ENCODE results near the gene UST.
"Not testable (repeated sequence)": the region's sequence is repeated elsewhere in the genome, so short reads cannot be mapped to it uniquely, and the experiment has no call there.

UST gene

DNA sequence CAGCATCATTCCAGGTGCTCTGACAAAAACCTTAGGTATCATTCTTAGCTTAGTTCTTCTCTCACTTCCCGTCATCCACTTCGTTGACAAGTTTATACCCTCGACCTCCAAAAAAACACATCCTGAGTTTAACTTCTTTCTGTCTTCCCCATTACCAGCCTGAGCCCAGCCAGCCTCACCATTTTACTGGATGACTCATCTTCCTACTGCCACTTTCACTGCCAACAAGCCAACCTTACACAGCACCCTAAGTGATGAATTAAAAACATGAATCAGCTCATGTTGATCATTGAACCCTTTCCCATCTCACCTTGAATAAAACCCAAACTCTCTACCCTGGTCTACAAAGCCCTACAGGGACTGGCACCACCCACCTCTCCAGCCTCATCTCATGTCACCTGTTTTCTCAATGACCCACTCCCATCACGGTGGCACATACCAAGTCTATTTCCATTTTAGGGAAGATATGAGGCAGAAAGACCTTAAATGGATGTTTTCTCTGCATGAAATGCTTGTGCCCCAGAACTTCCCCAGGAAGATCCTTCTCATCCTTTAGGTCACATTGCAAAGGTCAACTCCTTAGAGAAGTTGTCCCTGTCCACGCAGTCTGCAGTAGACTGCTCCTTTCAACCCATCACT, 9.9 kb upstream of the UST start:
- no peak for DNase-seq

DNA sequence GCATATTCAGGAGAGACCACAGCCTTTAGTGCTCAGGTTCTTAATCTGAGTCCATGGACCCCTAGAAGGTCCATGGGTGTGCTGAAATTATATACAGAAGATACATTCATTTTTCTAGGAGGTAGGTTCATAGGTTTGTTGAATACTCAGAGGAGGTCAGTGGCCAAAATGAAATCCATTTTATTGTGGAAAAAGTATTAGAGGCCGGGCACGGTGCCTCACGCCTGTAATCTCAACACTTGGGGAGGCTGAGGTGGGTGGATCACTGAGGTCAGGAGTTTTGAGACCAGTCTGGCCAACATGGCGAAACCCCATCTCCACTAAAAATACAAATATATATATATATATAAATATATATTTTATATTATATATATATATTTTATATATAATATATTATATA, 9.0 kb upstream of the UST start:
- DNase-seq: no peak

DNA sequence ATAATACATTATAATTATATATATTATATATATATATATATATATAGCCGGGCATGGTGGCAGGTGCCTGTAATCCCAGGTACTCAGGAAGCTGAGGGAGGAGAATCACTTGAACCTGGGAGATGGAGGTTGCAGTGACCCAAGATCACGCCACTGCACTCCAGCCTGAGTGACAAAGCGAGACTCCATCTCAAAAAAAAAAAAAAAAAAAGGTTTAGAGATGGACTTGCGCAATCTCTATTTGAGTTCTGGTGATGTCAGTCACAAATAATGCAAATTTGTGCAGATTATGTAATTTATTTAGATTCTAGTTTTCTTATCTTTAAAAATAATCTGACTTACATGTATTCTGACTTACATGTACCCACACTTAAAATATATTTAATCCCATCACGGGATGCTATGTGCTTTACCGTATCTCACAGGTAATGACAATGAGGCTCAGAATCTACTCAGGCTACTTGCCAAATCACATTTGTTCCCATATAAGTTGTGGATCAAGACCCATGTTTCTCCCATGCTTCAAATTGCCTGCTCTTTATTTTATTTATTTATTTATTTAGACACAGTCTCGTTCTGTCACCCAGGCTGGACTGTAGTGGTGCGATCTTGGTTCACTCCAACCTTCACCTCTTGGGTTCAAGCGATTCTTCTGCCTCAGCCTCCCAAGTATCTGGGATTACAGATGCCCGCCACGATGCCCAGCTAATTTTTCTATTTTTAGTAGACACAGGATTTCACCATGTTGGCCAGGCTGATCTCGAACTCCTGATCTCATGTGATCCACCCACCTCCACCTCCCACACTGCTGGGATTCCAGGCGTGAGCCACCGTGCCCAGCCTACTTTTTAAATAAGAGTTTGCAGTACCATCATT, 7.6 kb upstream of the UST start:
- no peak for DNase-seq

DNA sequence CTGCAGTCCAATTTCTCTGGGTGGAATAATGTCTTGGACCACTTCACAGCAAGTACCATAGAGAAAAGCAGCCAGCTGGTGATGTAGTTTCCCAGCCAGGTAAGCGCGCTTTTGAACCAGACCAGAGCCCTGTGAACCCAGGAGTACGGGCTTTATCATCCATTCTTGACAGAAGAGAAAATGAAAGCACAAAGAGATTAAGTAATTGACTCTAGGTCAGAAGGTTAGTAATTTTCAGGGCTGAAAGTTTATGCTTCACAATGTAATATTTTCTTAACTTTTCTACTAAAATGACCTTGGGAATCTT, 7.1 kb upstream of the UST start:
- no peak for DNase-seq

DNA sequence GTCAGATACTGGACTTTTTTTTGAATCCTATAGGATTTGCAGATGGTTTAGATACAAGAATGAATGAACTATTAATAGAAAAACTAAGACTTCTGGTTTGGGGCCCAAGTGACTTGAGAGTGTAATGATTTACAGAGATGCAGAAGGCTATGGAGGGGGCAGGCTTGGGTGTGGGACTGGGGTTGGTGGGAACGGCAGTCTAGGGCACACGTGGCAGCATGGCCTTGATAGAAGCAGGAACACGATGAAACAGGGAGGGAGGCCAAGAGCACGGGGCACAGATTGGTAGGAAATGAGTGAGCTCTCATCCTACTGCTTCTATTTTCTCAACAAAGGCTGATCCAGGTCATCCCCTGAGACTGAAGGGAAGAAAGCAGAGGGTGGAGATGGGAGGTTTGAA, 3.4 kb upstream of the UST start:
- DNase-seq: no peak

DNA sequence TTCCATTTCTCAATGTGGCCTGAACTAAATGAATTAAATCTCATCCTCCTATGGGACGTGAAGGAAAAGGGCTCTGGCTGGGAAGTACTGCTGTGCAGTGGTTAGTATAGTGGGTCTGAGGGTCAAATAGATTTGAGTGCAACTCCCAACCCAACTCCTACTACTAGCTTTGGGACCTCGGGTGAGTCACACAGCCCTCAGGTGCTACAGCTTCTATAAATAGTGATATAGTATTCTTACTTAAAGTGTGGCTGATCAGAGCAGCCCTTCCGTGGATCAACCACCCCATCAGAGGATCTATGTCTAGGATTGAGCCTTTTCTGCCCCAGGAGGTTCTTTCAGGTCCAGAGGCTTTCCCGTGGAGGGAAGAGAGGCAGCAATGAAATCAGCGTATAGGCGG, 904 bp upstream of the UST start:
- no peak for DNase-seq

DNA sequence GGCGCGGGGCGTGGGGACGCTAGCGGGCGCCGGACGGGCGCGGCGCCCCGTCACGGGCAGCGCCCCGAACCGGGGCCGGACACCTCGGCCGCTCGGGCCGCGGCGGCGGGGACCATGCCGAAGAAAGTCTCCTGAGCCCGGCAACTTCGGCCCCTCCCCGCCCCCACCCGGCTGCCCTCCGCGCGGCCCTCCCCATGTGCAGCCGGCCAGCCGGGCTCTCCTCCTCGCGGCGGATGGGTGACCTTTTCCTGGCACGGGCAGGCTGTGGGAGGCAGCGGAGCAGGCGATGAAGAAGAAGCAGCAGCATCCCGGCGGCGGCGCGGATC, 278 bp downstream of the UST start:
- DNase-seq: no peak

DNA sequence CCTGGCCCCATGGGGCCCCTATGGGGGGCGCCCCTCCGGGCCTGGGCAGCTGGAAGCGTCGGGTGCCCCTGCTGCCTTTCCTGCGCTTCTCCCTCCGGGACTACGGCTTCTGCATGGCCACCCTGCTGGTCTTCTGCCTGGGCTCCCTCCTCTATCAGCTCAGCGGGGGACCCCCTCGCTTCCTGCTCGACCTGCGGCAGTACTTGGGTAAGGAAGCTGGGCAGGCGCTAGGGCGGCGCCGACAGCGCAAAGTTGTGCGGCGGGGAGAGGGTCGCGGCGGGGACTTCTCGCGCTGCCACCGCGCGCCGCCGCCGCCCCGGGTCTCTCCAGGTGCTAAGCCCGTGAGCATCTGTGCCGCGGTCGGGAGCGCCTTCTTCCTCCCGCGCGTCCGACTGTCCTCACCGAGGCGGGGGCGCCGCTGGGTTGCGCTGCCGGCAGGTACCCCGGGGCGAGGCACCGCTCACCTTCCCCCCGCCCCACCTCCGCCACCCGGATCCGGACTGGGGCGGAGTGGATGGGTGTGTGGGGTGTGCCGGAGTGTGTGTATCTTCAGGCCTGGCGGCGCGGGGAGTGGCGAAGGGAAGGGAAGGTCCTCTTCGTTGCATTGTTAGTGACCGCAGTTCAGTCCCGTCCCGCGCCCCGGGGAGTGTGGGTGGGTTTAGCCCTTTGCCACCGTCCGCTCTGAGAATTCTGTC, 788 bp downstream of the UST start:
- peak; percentile 70 for DNase-seq

DNA sequence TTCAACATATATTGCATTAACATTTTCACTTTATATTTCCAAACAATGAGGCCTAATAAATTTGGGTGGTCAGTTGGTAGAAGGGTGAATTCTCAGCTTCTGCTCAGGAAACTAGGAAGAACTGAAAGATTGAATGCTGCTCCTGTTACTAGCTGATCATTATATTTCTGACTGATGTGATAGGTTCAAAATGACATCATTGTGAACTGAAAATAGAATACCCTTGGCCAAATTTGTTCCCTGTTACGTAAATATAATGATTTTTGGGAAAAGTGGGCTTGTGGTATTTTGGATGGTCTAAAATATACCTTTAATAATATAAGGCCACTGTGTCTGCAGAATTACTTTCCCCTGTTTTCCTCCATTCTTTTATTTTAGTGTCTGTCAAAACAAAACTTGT, 2.8 kb downstream of the UST start:
- no peak for DNase-seq

DNA sequence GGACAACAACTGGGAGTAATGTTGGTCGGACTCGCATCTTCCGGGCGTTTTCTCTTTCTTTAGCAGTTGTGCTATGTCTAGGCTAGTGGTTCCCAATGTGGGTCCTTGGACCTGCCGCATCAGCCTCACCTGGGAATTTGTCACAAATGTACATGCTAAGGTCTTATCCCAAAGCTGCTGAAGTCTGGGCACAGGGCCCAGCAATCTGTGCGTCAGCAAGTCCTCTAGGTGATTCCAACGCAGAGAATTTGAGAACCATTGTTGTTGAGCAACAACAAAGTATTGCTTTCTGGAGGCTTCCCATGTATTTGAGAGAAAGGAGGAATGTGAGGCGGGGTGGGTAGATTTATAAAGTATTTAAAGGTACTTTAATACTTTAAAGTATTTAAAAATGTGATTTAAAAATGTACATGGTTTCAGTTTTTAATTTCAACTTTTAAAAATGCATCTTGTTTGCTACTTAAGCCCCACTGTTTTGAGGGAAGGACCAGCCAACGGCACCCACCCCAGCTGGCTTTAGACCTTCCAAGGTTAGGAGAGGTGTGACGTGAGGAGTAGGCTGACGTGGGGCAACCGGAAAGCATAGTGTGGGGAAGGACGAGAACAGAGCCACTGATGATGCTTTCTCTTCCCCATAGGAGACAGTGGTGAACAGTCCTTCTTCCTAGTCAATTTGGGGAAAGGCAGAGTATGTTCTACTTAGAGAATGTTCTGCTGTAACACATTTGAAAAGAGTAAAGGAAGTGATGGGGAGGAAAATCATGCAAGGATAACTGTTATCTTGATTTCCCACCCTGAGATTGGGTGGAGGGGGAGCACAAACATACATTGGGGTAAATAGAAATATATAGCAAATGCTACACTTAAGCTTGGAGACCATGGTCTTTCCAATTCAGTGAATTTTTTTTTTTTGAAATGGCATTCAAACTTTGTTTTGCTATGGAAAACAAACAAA, 4.3 kb downstream of the UST start:
- DNase-seq: no peak

DNA sequence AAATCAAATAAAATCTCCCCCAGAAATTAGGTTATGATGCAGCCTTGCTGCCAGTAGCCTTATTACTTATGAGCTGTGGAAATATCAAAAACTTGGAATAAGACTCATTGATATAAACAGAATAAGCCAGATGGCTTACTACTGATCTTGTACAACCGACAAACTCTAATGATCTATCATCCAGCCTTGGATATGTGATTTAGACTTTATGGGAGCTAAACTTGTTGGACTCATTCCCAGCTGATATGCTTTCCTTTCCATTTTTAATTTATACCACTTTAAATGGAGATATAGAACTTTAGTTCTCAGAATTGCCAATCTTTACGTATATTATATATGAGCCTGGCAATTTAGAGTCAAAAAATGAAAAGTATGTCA, 5.0 kb downstream of the UST start:
- DNase-seq: no peak

DNA sequence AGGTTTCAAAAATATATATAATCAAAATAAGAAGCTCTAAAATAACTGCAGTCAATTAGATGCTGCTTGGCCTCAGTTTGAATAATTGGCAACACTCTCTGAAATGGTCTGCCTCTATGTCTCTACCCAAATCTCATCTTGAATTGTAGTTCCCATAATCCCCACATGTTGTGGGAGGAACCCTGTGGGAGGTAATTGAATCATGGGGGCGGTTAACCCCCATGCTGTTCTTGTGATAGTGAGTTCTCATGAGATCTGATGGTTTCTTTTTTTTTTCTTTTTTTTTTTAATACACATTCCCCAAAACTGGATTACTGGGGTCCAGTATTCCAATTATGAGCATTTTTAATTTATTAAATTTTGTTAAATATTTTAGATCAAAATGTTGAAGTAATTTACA, 8.5 kb downstream of the UST start:
- not testable (repeated sequence) for DNase-seq

DNA sequence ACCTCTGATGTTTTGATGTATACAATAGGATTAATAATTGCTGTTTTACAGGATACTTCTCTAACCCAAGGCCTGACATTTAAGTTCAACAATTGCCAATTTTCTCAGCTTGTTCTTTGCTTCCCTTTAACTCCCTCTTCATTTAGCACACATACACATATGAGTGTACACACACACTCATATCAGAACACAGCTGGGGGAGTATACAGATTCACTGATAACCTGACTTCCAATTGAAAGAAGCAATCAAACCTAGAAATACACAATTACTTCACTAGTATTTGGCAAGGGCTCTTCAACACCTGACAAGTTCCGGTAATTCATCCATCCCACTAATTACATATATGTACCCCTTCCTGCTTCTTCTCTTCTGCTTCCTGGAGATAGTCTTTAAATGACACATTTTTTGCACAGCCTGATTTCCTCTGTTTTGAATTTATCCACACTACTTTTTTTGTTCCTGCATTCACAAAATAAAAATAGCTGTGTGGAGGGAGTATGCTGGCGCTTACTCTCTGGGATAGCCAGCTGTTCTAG, 11.2 kb downstream of the UST start:
- DNase-seq: no peak

DNA sequence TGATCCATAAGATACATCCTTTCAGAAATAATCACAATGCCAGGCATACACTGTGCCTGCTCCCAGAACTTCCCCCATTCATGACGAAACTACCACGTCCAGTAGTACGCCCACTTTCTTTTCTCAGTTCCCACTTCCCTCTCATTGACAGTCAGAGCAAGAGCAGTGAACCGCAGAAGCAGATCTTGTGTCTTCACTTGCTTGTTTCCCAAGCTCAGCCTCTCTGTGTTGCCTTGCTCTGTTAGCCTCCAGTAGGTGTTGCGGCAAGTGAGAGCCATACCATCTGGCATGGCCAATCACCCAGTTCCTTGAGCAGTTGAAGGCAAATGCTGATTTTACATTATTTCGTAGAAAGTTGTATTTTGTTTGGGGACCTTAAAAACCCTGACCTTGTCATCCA, 11.7 kb downstream of the UST start:
- DNase-seq: peak; percentile 58

DNA sequence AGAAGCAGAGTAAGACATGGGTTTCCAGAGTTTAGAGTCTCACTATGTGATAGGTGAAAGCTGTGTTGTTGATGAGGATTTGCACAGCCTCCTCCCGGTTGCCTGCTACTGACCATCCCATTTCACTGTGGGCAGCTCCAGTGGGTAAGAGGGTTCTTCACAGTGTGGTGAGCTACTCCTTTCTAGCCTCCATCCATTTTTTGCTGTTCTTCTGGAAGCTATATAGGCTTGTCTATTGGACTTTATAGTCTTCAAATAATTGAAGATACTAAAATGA, 13.4 kb downstream of the UST start:
- no peak for DNase-seq

DNA sequence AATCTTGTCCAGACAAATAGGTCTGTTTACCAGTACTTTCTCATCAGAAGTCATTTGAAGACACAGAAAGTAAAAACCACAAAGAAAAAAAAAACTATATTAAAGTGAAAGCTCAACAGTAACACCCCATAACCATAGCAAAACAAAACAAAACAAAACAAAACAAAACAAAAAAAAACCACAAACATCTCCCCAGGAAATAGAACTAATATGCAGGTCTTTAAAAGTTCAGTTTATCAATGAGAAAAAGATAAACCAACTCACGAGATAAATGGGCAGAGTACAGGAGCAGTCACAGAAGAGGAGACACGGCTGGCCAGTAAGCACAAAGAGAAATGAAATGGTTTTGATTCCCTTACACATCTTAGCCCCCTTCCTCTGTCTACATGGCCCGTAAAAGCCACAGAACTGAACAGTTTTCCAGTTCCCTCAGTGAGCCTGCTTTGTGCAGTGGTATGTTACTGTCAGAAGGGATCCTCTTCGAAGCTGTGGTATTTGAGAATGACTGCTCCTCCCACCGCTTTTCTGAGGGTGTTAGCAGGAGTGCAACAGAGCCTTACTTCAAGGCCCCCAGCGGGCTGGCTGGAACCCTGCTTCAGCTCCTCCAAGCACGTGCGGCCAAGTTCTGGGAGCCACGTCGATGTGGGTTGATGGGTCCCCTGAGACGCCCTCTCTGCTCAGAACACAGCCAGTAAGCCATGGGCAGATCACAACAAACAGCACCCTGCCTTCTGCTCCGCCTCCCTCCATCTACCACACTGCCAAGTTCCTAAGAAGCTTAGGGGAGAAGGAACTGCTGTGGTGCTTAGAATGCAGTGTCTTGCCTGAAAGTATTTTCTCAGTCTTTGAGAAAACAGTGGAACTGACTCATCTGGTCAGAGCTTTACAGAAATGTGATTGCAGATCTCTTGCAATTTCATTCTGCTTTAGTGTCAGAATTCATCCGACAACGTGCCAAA, 14.0 kb downstream of the UST start:
- DNase-seq: peak; percentile 59

DNA sequence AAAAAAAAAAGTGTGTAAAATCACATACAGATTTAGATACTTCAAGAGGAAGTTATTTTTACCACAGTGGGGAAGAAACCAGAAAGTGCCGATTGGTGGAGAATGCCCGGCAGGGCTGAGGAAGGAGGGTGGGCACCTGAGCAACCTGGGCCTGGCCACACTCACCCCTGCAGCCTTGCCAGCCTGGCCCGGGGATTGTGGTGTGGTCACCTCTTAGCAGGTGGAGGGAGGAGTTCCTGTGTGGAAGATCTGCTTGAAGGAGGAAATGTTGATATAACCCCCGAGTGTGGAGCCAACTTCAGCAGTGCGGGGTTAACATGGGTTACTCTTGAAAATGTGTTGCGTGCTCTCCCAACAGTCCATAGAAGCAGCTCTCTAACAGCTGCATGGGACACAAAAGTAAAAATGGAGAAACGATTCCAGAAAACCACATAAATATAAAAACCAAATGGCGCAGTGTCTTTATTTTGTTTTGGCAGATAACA, 14.7 kb downstream of the UST start:
- peak; percentile 74 for DNase-seq

DNA sequence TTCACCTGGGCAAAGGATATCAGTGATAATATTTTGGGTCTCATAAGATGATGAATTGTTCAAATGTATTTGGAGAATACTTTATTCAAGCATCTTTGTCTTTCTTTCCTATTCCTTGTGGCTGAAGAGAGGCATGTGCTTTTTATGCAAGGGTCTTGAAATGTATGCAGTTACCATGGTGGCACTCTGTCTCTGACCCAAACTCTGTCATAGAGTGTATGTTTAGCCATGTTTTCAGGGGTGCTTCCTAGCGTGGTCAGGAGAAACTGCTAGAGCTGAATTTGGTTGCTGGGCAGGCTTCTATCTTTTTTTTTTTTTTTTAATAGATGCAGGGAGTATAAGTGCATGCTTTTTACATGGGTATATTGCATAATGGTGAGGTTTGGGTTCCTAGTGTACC, 15.4 kb downstream of the UST start:
- no peak for DNase-seq

DNA sequence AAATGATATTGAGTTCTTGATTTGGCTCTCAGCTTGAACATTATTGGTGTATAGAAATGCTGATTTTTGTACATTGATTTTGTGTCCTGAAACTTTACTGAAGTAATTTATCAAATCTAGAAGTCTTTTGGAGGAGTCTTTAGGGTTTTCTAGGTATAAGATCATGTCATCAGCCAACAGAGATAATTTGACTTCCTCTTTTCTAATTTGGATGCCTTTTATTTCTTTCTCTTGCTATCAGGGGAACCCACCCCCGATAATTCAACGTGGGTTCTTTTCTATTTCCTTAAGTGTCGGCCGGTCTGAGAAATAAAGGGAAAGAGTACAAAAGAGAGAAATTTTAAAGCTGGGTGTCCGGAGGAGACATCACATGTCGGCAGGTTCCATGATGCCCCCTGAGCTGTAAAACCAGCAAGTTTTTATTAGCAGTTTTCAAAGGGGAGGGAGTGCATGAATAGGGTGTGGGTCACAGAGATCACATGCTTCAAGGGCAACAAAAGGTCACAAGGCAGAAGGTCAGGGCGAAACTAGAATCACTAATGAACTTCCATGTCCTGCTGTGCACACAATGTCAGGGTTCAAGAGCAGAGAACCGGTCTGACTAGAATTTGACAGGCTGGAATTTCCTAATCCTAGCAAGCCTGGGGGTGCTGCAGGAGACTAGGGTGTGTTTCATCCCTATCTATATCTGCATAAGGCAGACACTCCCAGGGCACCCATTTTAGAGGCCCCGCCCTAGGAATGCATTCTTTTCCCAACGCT, 17.6 kb downstream of the UST start:
- DNase-seq: not testable (repeated sequence)

DNA sequence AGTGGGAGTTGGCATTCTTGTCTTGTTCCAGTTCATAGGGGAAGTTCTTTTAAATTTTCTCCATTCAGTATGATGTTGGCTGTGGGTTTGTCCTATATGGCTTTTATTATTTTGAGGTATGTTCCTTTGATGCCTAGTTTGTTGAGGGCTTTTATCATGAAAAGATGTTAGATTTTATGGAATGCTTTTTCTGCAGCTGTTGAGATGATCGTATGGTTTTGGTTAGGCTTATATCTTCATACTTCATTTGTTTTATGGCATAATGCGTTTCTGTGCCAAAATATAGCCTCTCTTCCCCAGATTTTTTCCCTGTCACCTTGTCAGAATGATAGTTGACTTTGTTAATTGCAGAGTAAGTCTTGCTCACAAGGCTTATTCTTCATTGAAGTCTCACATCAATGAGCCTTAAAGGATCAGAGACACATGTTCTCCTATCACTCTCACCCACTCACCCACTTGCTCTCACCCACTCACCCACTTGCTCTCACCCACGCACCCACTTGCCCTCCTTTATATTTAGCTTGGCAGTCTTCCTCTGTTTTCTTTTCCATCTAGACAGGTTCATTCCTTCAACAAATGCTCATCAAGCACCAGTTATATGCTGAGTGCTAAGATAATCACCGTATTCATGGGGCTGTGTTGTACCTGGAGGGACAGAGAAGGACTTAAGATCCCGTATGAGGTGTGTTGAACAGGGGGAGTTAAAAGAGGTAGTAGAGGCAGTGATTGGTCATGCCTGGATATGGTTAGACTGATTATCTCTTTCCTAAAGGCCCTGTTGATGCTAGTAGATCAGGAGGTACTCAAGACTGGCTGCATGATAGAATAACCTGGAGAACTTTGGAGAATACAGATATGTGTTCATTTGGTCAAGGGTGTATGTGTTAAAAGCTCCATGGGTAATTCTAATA, 19.3 kb downstream of the UST start:
- DNase-seq: no peak
